NAMALWA (cell line): ENCODE data around the gene LRRC46.

Source experiments
- DNase-seq: peaks from one replicate; pipeline ENCODE4 v3.0.0-alpha.2; 2015; ENCODE audit warnings: low spot score

LRRC46 gene

GRCh38 chr17:47831003-47831933, at the start of gene LRRC46, which contains the start of gene MRPL10:
LRRC46 (plus strand) TSS chr17:47831670; CDS start chr17:47831990, 320 bp downstream.
MRPL10 (minus strand) TSS chr17:47831541; CDS start chr17:47831511, 30 bp downstream.
- DNase-seq: peak; percentile 92

- peak; percentile 49 for DNase-seq
Observed at GRCh38 chr17:47785538-47786123, 45.8 kb upstream of the LRRC46 start.

- no peak for DNase-seq
Observed at GRCh38 chr17:47789611-47790561, 41.6 kb upstream of the LRRC46 start.

- DNase-seq: no peak
Observed at GRCh38 chr17:47791025-47791424, 40.4 kb upstream of the LRRC46 start.

GRCh38 chr17:47792457-47792856, 39.0 kb upstream of the LRRC46 start:
- no peak for DNase-seq

GRCh38 chr17:47792979-47793378, 38.5 kb upstream of the LRRC46 start:
- no peak for DNase-seq

- no peak for DNase-seq
Observed at GRCh38 chr17:47797797-47798196, 33.7 kb upstream of the LRRC46 start.

GRCh38 chr17:47800686-47801085, 30.8 kb upstream of the LRRC46 start:
- no peak for DNase-seq

GRCh38 chr17:47801176-47801765, 30.2 kb upstream of the LRRC46 start:
- DNase-seq: no peak

GRCh38 chr17:47801906-47802305, 29.6 kb upstream of the LRRC46 start:
- DNase-seq: no peak

- peak; percentile 75 for DNase-seq
Observed at GRCh38 chr17:47802341-47803022, 29.0 kb upstream of the LRRC46 start.

GRCh38 chr17:47803201-47803600, 28.3 kb upstream of the LRRC46 start:
- no peak for DNase-seq

GRCh38 chr17:47803751-47804150, 27.7 kb upstream of the LRRC46 start:
- no peak for DNase-seq

- no peak for DNase-seq
Observed at GRCh38 chr17:47804461-47804860, 27.0 kb upstream of the LRRC46 start.

- DNase-seq: no peak
Observed at GRCh38 chr17:47806026-47806912, 25.2 kb upstream of the LRRC46 start.

- no peak for DNase-seq
Observed at GRCh38 chr17:47806913-47807255, 24.6 kb upstream of the LRRC46 start.

GRCh38 chr17:47807421-47807820, 24.0 kb upstream of the LRRC46 start:
- no peak for DNase-seq

- DNase-seq: no peak
Observed at GRCh38 chr17:47808036-47808829, 23.2 kb upstream of the LRRC46 start.

GRCh38 chr17:47808830-47809480, 22.5 kb upstream of the LRRC46 start:
- DNase-seq: no peak
